HepG2 (cell line): ENCODE results near the gene BCAN. TPM values are rescaled to one million over a fixed set of nuclear protein-coding genes. Genes with fewer than 3 reads are reported as not detected.

Source experiments
- ATF1 ChIP-seq: IDR thresholded peaks from 2 replicates; pipeline ENCODE4 v1.6.1; 2016; ENCODE audit warnings: mild to moderate bottlenecking, control low read depth
- ATM ChIP-seq: fragments of 450-650 bp; IDR thresholded peaks from 2 replicates; pipeline ENCODE4 v1.7.1; 2017; ENCODE audit warnings: mild to moderate bottlenecking, borderline replicate concordance
- GPBP1L1 ChIP-seq: sonication (generic); formaldehyde crosslinking; IDR thresholded peaks from 2 replicates; pipeline ENCODE4 v1.5.0; 2020; ENCODE audit warnings: mild to moderate bottlenecking, missing genetic modification reagents
- KAT8 ChIP-seq: IDR thresholded peaks from 2 replicates; pipeline ENCODE4 v1.6.1; 2016; ENCODE audit warnings: missing genetic modification reagents, missing compliant biosample characterization
- KLF9 ChIP-seq: IDR thresholded peaks from 2 replicates; pipeline ENCODE4 v1.6.1; 2016; ENCODE audit warnings: low read depth
- MTF2 ChIP-seq: sonication (generic); formaldehyde crosslinking; IDR thresholded peaks from 2 replicates; pipeline ENCODE4 v1.5.0; 2020; ENCODE audit warnings: missing genetic modification reagents, borderline replicate concordance
- NR0B2 ChIP-seq: sonication (generic); formaldehyde crosslinking; IDR thresholded peaks from 2 replicates; pipeline ENCODE4 v1.4.0; 2020; ENCODE audit warnings: mild to moderate bottlenecking, missing genetic modification reagents
- PRDM15 ChIP-seq: sonication (generic); formaldehyde crosslinking; IDR thresholded peaks from 2 replicates; pipeline ENCODE4 v1.4.0; 2020; ENCODE audit warnings: missing genetic modification reagents
- SALL1 ChIP-seq: sonication (generic); formaldehyde crosslinking; IDR thresholded peaks from 2 replicates; pipeline ENCODE4 v1.8.0; 2022; ENCODE audit warnings: mild to moderate bottlenecking, missing genetic modification reagents
- TCF7 ChIP-seq: sonication (generic); IDR thresholded peaks from 2 replicates; pipeline ENCODE4 v1.6.1; 2016; ENCODE audit warnings: antibody characterized with exemption, low read depth
- UBTF ChIP-seq: sonication (generic); formaldehyde crosslinking; IDR thresholded peaks from 2 replicates; pipeline ENCODE4 v1.4.0; 2020; ENCODE audit warnings: mild to moderate bottlenecking, missing genetic modification reagents
- ZBTB26 ChIP-seq: IDR thresholded peaks from 2 replicates; pipeline ENCODE4 v1.6.1; 2016; ENCODE audit warnings: missing compliant biosample characterization, missing genetic modification reagents, borderline replicate concordance
- ZNF576 ChIP-seq: sonication (generic); formaldehyde crosslinking; IDR thresholded peaks from 2 replicates; pipeline ENCODE4 v1.4.0; 2020; ENCODE audit warnings: mild to moderate bottlenecking, missing genetic modification reagents
- ZNF672 ChIP-seq: sonication (generic); formaldehyde crosslinking; IDR thresholded peaks from 2 replicates; pipeline ENCODE4 v1.8.1; 2022; ENCODE audit warnings: missing genetic modification reagents
- ZNF704 ChIP-seq: sonication (generic); formaldehyde crosslinking; IDR thresholded peaks from 2 replicates; pipeline ENCODE4 v1.8.1; 2023; ENCODE audit warnings: mild to moderate bottlenecking, inconsistent platforms, moderate library complexity, missing genetic modification reagents, borderline replicate concordance
- ZNF777 ChIP-seq: sonication (generic); formaldehyde crosslinking; IDR thresholded peaks from 2 replicates; pipeline ENCODE4 v1.4.0; 2020; ENCODE audit warnings: missing genetic modification reagents
- ZNF784 ChIP-seq: sonication (generic); formaldehyde crosslinking; IDR thresholded peaks from 2 replicates; pipeline ENCODE4 v1.5.1; 2020; ENCODE audit warnings: missing genetic modification reagents, mild to moderate bottlenecking, borderline replicate concordance
- polyA plus RNA-seq, 8 experiments: library from polyadenylated mRNA; depleted of rRNA in 3 of 8; stranded (reverse) in 7 of 8; unstranded in 1 of 8; fragments of >200 nt; fragmentation: Illumina TruSeq in 4 of 8; extraction: Trizol in 4 of 8; gene quantifications; 2 replicates each; pipeline versions ENCODE4 v1.2.1 to v1.2.3, GENCODE V29; 2011 to 2016; ENCODE audit warnings: low read depth in 4 of 8, missing spikeins in 1 of 8, mixed read lengths in 1 of 8; ENCODE audit not compliant: insufficient read depth in 1 of 8
- total RNA-seq, 5 experiments: library from RNA; depleted of rRNA; stranded (reverse); fragments of >200 nt; fragmentation: Illumina TruSeq; extraction: Trizol; gene quantifications; 2 replicates each; pipeline ENCODE4 v1.2.3, GENCODE V29; 2016; ENCODE audit warnings: low read depth in 1 of 5

Gene BCAN
- total and polyA plus RNA-seq, 2 of the 13 experiments (the other 11 are each of a cell fraction or from before 2014, with no cell fraction given), result not detected

- TF ChIP-seq ZBTB26 (CRISPR knock-in tag), result 0 out of 2 replicates have a peak, but pooled peaks have one; percentile 42
- TF ChIP-seq KAT8, result peak; percentile 96
- no peak for TF ChIP-seq TCF7
- no peak for TF ChIP-seq ATF1 (CRISPR knock-in tag)
- TF ChIP-seq ZNF672 (CRISPR knock-in tag), result no peak
- TF ChIP-seq GPBP1L1 (CRISPR knock-in tag), result no peak
- peak; percentile 81; the same call in 1 of the 2 replicates for TF ChIP-seq ZNF784 (CRISPR knock-in tag)
- TF ChIP-seq NR0B2 (CRISPR knock-in tag), result peak; percentile 98; the same call in 1 of the 2 replicates
- TF ChIP-seq UBTF (CRISPR knock-in tag), result peak; percentile 60
- TF ChIP-seq PRDM15 (CRISPR knock-in tag), result 0 out of 2 replicates have a peak, but pooled peaks have one; percentile 28
- peak; percentile 63 for TF ChIP-seq SALL1 (CRISPR knock-in tag)
- TF ChIP-seq ATM, result no peak
- peak; percentile 44; the same call in 1 of the 2 replicates for TF ChIP-seq ZNF704 (CRISPR knock-in tag)
- no peak for TF ChIP-seq ZNF576
- peak; percentile 56; the same call in 1 of the 2 replicates for TF ChIP-seq ZNF777
- no peak for TF ChIP-seq KLF9 (CRISPR knock-in tag)
- no peak for TF ChIP-seq MTF2 (CRISPR knock-in tag)
Measured at GRCh38 chr1:156601122-156601830, 40.6 kb upstream of the BCAN start, which contains the start of gene GPATCH4 (continued).
